ENCODE results near the gene LINC00305. TPM values are rescaled to one million over a fixed set of nuclear protein-coding genes. Genes with fewer than 3 reads are reported as not detected.

The LINC00305 gene
- polyA plus RNA-seq, 1 donor (not counting 4 experiments of a cell fraction or from before 2014, with no cell fraction given), result not detected

- TF ChIP-seq EZH2 (IDR thresholded peaks at IDR 0.05; ENCODE audit: low read length), result no peak
- TF ChIP-seq, protein P1, sequence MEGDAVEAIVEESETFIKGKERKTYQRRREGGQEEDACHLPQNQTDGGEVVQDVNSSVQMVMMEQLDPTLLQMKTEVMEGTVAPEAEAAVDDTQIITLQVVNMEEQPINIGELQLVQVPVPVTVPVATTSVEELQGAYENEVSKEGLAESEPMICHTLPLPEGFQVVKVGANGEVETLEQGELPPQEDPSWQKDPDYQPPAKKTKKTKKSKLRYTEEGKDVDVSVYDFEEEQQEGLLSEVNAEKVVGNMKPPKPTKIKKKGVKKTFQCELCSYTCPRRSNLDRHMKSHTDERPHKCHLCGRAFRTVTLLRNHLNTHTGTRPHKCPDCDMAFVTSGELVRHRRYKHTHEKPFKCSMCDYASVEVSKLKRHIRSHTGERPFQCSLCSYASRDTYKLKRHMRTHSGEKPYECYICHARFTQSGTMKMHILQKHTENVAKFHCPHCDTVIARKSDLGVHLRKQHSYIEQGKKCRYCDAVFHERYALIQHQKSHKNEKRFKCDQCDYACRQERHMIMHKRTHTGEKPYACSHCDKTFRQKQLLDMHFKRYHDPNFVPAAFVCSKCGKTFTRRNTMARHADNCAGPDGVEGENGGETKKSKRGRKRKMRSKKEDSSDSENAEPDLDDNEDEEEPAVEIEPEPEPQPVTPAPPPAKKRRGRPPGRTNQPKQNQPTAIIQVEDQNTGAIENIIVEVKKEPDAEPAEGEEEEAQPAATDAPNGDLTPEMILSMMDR (optimal IDR thresholded peaks at IDR 0.05 in 1 of 3, IDR thresholded peaks at IDR 0.05 in 1 of 3, conservative IDR thresholded peaks at IDR 0.05 in 1 of 3; ENCODE audit: extremely low read depth in 1 of 3, insufficient read depth in 2 of 3, low read length in 3 of 3), result no peak
- Histone ChIP-seq H3K4me2 (ENCODE audit: control insufficient read depth, extremely low read depth, insufficient read depth, low read depth, low read length) (no peak overlapping the region), H4K20me1 (ENCODE audit: control insufficient read depth, extremely low read depth, insufficient read depth, low read length) (no peaks in the 10 kb centered on the region), H3K9ac (ENCODE audit: control insufficient read depth, extremely low read depth, insufficient read depth, low read length) (no peak overlapping the region), H3K27ac (ENCODE audit: control insufficient read depth, insufficient read depth, low read length) (no peak overlapping the region), H3K79me2 (ENCODE audit: control insufficient read depth, insufficient read depth, low read length) (no peaks in the 10 kb centered on the region), H3K27me3 (ENCODE audit: control insufficient read depth, extremely low read depth, insufficient read depth, low read length) (no peaks in the 10 kb centered on the region), H3K4me3 (ENCODE audit: control insufficient read depth in 2 of 3, extremely low read depth in 1 of 3, insufficient read depth in 2 of 3, low read depth in 1 of 3, low read length in 3 of 3) (no peak overlapping the region), H3K9me1 (ENCODE audit: control insufficient read depth, extremely low read depth, insufficient read depth, low read length) (no peaks in the 10 kb centered on the region), H3K9me3 (ENCODE audit: control insufficient read depth, low read depth, low read length) (no peaks in the 10 kb centered on the region), H3K36me3 (ENCODE audit: control insufficient read depth in 2 of 2, extremely low read depth in 1 of 2, insufficient read depth in 2 of 2, low read length in 2 of 2) (no peaks in the 10 kb centered on the region), H2AFZ (ENCODE audit: control insufficient read depth, low read length) (no peak overlapping the region), H3K4me1 (ENCODE audit: control insufficient read depth, extremely low read depth, insufficient read depth, low read length) (no peaks in the 10 kb centered on the region)
- dilution Hi-C loops (cut with MboI; ENCODE audit: extremely low pct_ligation_motif_present, low sequenced_read_pairs), result no loop called here
- FAIRE-seq (no peak), DNase-seq (ENCODE audit: low read depth, low spot score) (no peak)
Measured at GRCh38 chr18:64100116-64100922, 48.6 kb downstream of the LINC00305 start.

- DNase-seq (ENCODE audit: low read depth, low spot score) (no peak), FAIRE-seq (no peak)
- dilution Hi-C loops (cut with MboI; ENCODE audit: extremely low pct_ligation_motif_present, low sequenced_read_pairs), result no loop called here
- TF ChIP-seq, protein P1 (optimal IDR thresholded peaks at IDR 0.05 in 1 of 3, IDR thresholded peaks at IDR 0.05 in 1 of 3, conservative IDR thresholded peaks at IDR 0.05 in 1 of 3; ENCODE audit: extremely low read depth in 1 of 3, insufficient read depth in 2 of 3, low read length in 3 of 3), result no peak
- TF ChIP-seq EZH2 (IDR thresholded peaks at IDR 0.05; ENCODE audit: low read length), result no peak
- H3K4me1 ChIP-seq (ENCODE audit: control insufficient read depth, extremely low read depth, insufficient read depth, low read length), result no peaks in the 10 kb centered on the region
- no peaks in the 10 kb centered on the region for H3K79me2 ChIP-seq (ENCODE audit: control insufficient read depth, insufficient read depth, low read length)
- no peak overlapping the region for H2AFZ ChIP-seq (ENCODE audit: control insufficient read depth, low read length)
- no peak overlapping the region for H3K27ac ChIP-seq (ENCODE audit: control insufficient read depth, insufficient read depth, low read length)
- H3K9me1 ChIP-seq (ENCODE audit: control insufficient read depth, extremely low read depth, insufficient read depth, low read length), result no peaks in the 10 kb centered on the region
- H3K9ac ChIP-seq (ENCODE audit: control insufficient read depth, extremely low read depth, insufficient read depth, low read length), result no peak overlapping the region
- H3K9me3 ChIP-seq (ENCODE audit: control insufficient read depth, low read depth, low read length), result no peaks in the 10 kb centered on the region
- H3K27me3 ChIP-seq (ENCODE audit: control insufficient read depth, extremely low read depth, insufficient read depth, low read length), result no peaks in the 10 kb centered on the region
- no peak overlapping the region for H3K4me3 ChIP-seq (ENCODE audit: control insufficient read depth in 2 of 3, extremely low read depth in 1 of 3, insufficient read depth in 2 of 3, low read depth in 1 of 3, low read length in 3 of 3)
- no peaks in the 10 kb centered on the region for H4K20me1 ChIP-seq (ENCODE audit: control insufficient read depth, extremely low read depth, insufficient read depth, low read length)
- no peak overlapping the region for H3K4me2 ChIP-seq (ENCODE audit: control insufficient read depth, extremely low read depth, insufficient read depth, low read depth, low read length)
- no peaks in the 10 kb centered on the region for H3K36me3 ChIP-seq (ENCODE audit: control insufficient read depth in 2 of 2, extremely low read depth in 1 of 2, insufficient read depth in 2 of 2, low read length in 2 of 2)
Measured at GRCh38 chr18:64099244-64099643, 49.6 kb downstream of the LINC00305 start.
